ENCODE data around the gene GATAD2A.

GATAD2A gene

GRCh38 chr19:19538785-19539166 lies 133.3 kb downstream of the GATAD2A start:
- no peaks in the 10 kb centered on the region for H3K79me2 ChIP-seq (ENCODE audit: insufficient read depth, low read length)
- no peak for DNase-seq
- H2AFZ ChIP-seq (ENCODE audit: low read depth, low read length): no peak overlapping the region
- H3K27me3 ChIP-seq (ENCODE audit: insufficient read depth, low read length, poor library complexity): no peaks in the 10 kb centered on the region
- TF ChIP-seq CTCF (IDR thresholded peaks at IDR 0.05; ENCODE audit: borderline replicate concordance, extremely low read depth, low read length, poor library complexity, severe bottlenecking) (no peak), EZH2 (IDR thresholded peaks at IDR 0.05; ENCODE audit: borderline replicate concordance, low read depth, low read length, severe bottlenecking) (no peak)
- H3K9me3 ChIP-seq (ENCODE audit: insufficient read depth, low read length, severe bottlenecking): no peaks in the 10 kb centered on the region
- no peaks in the 10 kb centered on the region for H3K36me3 ChIP-seq (ENCODE audit: insufficient read depth, low read length)
- H3K27ac ChIP-seq (ENCODE audit: low read length): no peak overlapping the region
- no peak overlapping the region for H3K4me2 ChIP-seq (ENCODE audit: insufficient read depth, low read length)
- no peaks in the 10 kb centered on the region for H3K4me1 ChIP-seq (ENCODE audit: insufficient read depth, low read length)
- no peak overlapping the region for H3K9ac ChIP-seq (ENCODE audit: low read depth, low read length)
- ATAC-seq (ENCODE audit: insufficient read depth, low read depth): no peak
- no peaks in the 10 kb centered on the region for H4K20me1 ChIP-seq (ENCODE audit: insufficient read depth, low read length)
- no peak overlapping the region for H3K4me3 ChIP-seq (ENCODE audit: low read depth in 1 of 2, low read length in 2 of 2)

- H3K27me3 ChIP-seq (ENCODE audit: insufficient read depth, low read length, poor library complexity): no peaks in the 10 kb centered on the region
- no peaks in the 10 kb centered on the region for H3K79me2 ChIP-seq (ENCODE audit: insufficient read depth, low read length)
- no peak overlapping the region for H3K4me3 ChIP-seq (ENCODE audit: low read depth in 1 of 2, low read length in 2 of 2)
- no peak overlapping the region for H3K27ac ChIP-seq (ENCODE audit: low read length)
- no peak for ATAC-seq (ENCODE audit: insufficient read depth, low read depth)
- H3K9me3 ChIP-seq (ENCODE audit: insufficient read depth, low read length, severe bottlenecking): no peaks in the 10 kb centered on the region
- H3K9ac ChIP-seq (ENCODE audit: low read depth, low read length): no peak overlapping the region
- H2AFZ ChIP-seq (ENCODE audit: low read depth, low read length): no peak overlapping the region
- no peaks in the 10 kb centered on the region for H4K20me1 ChIP-seq (ENCODE audit: insufficient read depth, low read length)
- TF ChIP-seq CTCF (IDR thresholded peaks at IDR 0.05; ENCODE audit: borderline replicate concordance, extremely low read depth, low read length, poor library complexity, severe bottlenecking) (no peak), EZH2 (IDR thresholded peaks at IDR 0.05; ENCODE audit: borderline replicate concordance, low read depth, low read length, severe bottlenecking) (no peak)
- no peak overlapping the region for H3K4me2 ChIP-seq (ENCODE audit: insufficient read depth, low read length)
- no peaks in the 10 kb centered on the region for H3K36me3 ChIP-seq (ENCODE audit: insufficient read depth, low read length)
- H3K4me1 ChIP-seq (ENCODE audit: insufficient read depth, low read length): no peaks in the 10 kb centered on the region
- DNase-seq: no peak
These were observed 134.2 kb downstream of the GATAD2A start for GRCh38 chr19:19539698-19540063.

- no peak overlapping the region for H3K4me2 ChIP-seq (ENCODE audit: insufficient read depth, low read length)
- H2AFZ ChIP-seq (ENCODE audit: low read depth, low read length): no peak overlapping the region
- no peaks in the 10 kb centered on the region for H3K36me3 ChIP-seq (ENCODE audit: insufficient read depth, low read length)
- no peak overlapping the region for H3K9ac ChIP-seq (ENCODE audit: low read depth, low read length)
- no peaks in the 10 kb centered on the region for H3K9me3 ChIP-seq (ENCODE audit: insufficient read depth, low read length, severe bottlenecking)
- no peak overlapping the region for H3K4me3 ChIP-seq (ENCODE audit: low read depth in 1 of 2, low read length in 2 of 2)
- H3K79me2 ChIP-seq (ENCODE audit: insufficient read depth, low read length): no peaks in the 10 kb centered on the region
- H3K27ac ChIP-seq (ENCODE audit: low read length): no peak overlapping the region
- DNase-seq (no peak), ATAC-seq (ENCODE audit: insufficient read depth, low read depth) (no peak)
- no peaks in the 10 kb centered on the region for H4K20me1 ChIP-seq (ENCODE audit: insufficient read depth, low read length)
- H3K4me1 ChIP-seq (ENCODE audit: insufficient read depth, low read length): no peaks in the 10 kb centered on the region
- no peaks in the 10 kb centered on the region for H3K27me3 ChIP-seq (ENCODE audit: insufficient read depth, low read length, poor library complexity)
- TF ChIP-seq CTCF (IDR thresholded peaks at IDR 0.05; ENCODE audit: borderline replicate concordance, extremely low read depth, low read length, poor library complexity, severe bottlenecking) (no peak), EZH2 (IDR thresholded peaks at IDR 0.05; ENCODE audit: borderline replicate concordance, low read depth, low read length, severe bottlenecking) (no peak)
These were observed 134.7 kb downstream of the GATAD2A start for GRCh38 chr19:19540064-19540714.

Data from DND-41 (cell line).